SK-N-SH treated with all-trans-retinoic acid at 6 μM for 48 hours (cell line): Measurements from ENCODE around the gene FYN.

Source experiments
- ATAC-seq: fragments of 200-7000 bp; cut with Tn5 transposase; 3 replicates; pipeline ENCODE4 v1.9.1; 2020; ENCODE audit warnings: mild to moderate bottlenecking, moderate library complexity
- ARNTL ChIP-seq: fragments of 450-650 bp; formaldehyde crosslinking; IDR thresholded peaks from 2 replicates; pipeline ENCODE4 v1.5.0; 2020; ENCODE audit warnings: low read depth, mild to moderate bottlenecking, moderate library complexity, borderline replicate concordance
- BACH2 ChIP-seq: fragments of 250-450 bp; sonication (Bioruptor Pico); IDR thresholded peaks from 2 replicates; pipeline ENCODE4 v1.9.0; 2021; ENCODE audit warnings: mild to moderate bottlenecking, borderline replicate concordance
- CSDC2 ChIP-seq: fragments of 250-450 bp; sonication (Bioruptor Pico); IDR thresholded peaks from 2 replicates; pipeline ENCODE4 v1.5.0; 2020; ENCODE audit warnings: mild to moderate bottlenecking, moderate library complexity
- ESRRG ChIP-seq: fragments of 250-450 bp; sonication (Bioruptor Pico); IDR thresholded peaks from 2 replicates; pipeline ENCODE4 v1.6.1; 2021; ENCODE audit warnings: mild to moderate bottlenecking
- GLIS3 ChIP-seq: fragments of 250-450 bp; sonication (Bioruptor Pico); IDR thresholded peaks from 2 replicates; pipeline ENCODE4 v1.5.0; 2020; ENCODE audit warnings: mild to moderate bottlenecking, moderate library complexity
- ISL1 ChIP-seq: fragments of 250-450 bp; sonication (Bioruptor Pico); IDR thresholded peaks from 2 replicates; pipeline ENCODE4 v2.1.2; 2022; ENCODE audit warnings: mild to moderate bottlenecking, moderate library complexity
- OSR1 ChIP-seq: fragments of 250-450 bp; sonication (Bioruptor Pico); IDR thresholded peaks from 2 replicates; pipeline ENCODE4 v1.8.0; 2022; ENCODE audit warnings: moderate library complexity, mild to moderate bottlenecking, inconsistent platforms
- PPARA ChIP-seq: fragments of 250-450 bp; sonication (Bioruptor Pico); IDR thresholded peaks from 2 replicates; pipeline ENCODE4 v1.5.0; 2020; ENCODE audit warnings: mild to moderate bottlenecking, borderline replicate concordance
- RARB ChIP-seq: fragments of 250-450 bp; sonication (Bioruptor Pico); IDR thresholded peaks from 2 replicates; pipeline ENCODE4 v1.8.0; 2021; ENCODE audit warnings: mild to moderate bottlenecking, moderate library complexity
- SNAI2 ChIP-seq: fragments of 250-450 bp; sonication (Bioruptor Pico); IDR thresholded peaks from 2 replicates; pipeline ENCODE4 v1.5.0; 2020; ENCODE audit warnings: mild to moderate bottlenecking, moderate library complexity
- TCF4 ChIP-seq: fragments of 250-450 bp; sonication (Bioruptor Pico); IDR thresholded peaks from 2 replicates; pipeline ENCODE4 v1.8.0; 2021; ENCODE audit warnings: mild to moderate bottlenecking, moderate library complexity, borderline replicate concordance
- TOX ChIP-seq: fragments of 250-450 bp; sonication (Bioruptor Pico); IDR thresholded peaks from 2 replicates; pipeline ENCODE4 v1.8.0; 2021; ENCODE audit warnings: mild to moderate bottlenecking, moderate library complexity, borderline replicate concordance
- ZC3H10 ChIP-seq: fragments of 250-450 bp; sonication (Bioruptor Pico); IDR thresholded peaks from 2 replicates; pipeline ENCODE4 v1.5.1; 2021; ENCODE audit warnings: mild to moderate bottlenecking, moderate library complexity
- ZFP3 ChIP-seq: fragments of 250-450 bp; sonication (Bioruptor Pico); IDR thresholded peaks from 2 replicates; pipeline ENCODE4 v1.5.0; 2020; ENCODE audit warnings: mild to moderate bottlenecking, moderate library complexity
- ZFP30 ChIP-seq: fragments of 450-650 bp; formaldehyde crosslinking; IDR thresholded peaks from 2 replicates; pipeline ENCODE4 v1.5.0; 2022; ENCODE audit warnings: mild to moderate bottlenecking, moderate library complexity
- ZNF565 ChIP-seq: fragments of 450-650 bp; formaldehyde crosslinking; conservative IDR thresholded peaks from 2 replicates; pipeline ENCODE4 v1.5.0; 2020; ENCODE audit warnings: low read depth, mild to moderate bottlenecking, moderate library complexity
- ZNF70 ChIP-seq: fragments of 450-650 bp; formaldehyde crosslinking; IDR thresholded peaks from 2 replicates; pipeline ENCODE4 v1.5.0; 2020; ENCODE audit warnings: mild to moderate bottlenecking, moderate library complexity
- ZNF8 ChIP-seq: fragments of 450-650 bp; formaldehyde crosslinking; IDR thresholded peaks from 2 replicates; pipeline ENCODE4 v1.5.0; 2020; ENCODE audit warnings: mild to moderate bottlenecking, moderate library complexity
- TF ChIP-seq, protein P1 (sequence below): fragments of 250-450 bp; sonication (Bioruptor Pico); IDR thresholded peaks from 2 replicates; pipeline ENCODE4 v1.5.0; 2020; ENCODE audit warnings: mild to moderate bottlenecking, moderate library complexity
- TF ChIP-seq, protein P2 (sequence below): fragments of 250-450 bp; sonication (Bioruptor Pico); IDR thresholded peaks from 2 replicates; pipeline ENCODE4 v1.8.0; 2020; ENCODE audit warnings: mild to moderate bottlenecking, moderate library complexity, borderline replicate concordance
- TF ChIP-seq, protein P3 (sequence below): fragments of 250-450 bp; sonication (Bioruptor Pico); IDR thresholded peaks from 2 replicates; pipeline ENCODE4 v1.5.1; 2020; ENCODE audit warnings: low read depth, mild to moderate bottlenecking, moderate library complexity
- TF ChIP-seq, protein P4 (sequence below): fragments of 250-450 bp; sonication (Bioruptor Pico); IDR thresholded peaks from 2 replicates; pipeline ENCODE4 v1.5.1; 2021; ENCODE audit warnings: mild to moderate bottlenecking, moderate library complexity
- TF ChIP-seq, protein P5 (sequence below): fragments of 250-450 bp; sonication (Bioruptor Pico); IDR thresholded peaks from 2 replicates; pipeline ENCODE4 v1.8.0; 2021; ENCODE audit warnings: low read depth, mild to moderate bottlenecking, moderate library complexity, borderline replicate concordance

FYN gene

DNA sequence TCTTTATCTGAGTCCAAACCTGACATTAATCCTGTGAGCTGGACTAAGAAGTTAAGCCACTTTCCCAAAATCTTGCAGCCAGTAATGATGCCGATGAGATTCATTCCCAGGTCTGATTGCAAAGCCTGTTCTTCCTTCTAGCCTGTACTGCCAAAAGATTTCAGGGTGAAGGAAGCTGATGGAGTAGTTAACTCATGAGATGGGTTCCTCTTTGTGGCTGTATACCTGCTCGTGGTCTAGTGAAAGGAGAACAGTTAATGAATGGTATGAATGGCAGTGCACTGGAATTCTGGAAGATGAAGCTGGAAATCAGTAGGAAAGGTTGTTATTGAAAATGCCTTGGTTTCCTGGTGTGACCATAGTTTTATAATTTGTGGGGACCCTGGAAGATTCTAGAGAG, 112.0 kb downstream of the FYN start:
- TF ChIP-seq TCF4 (CRISPR knock-in tag) (no peak), RARB (CRISPR knock-in tag) (no peak), ISL1 (CRISPR knock-in tag) (no peak), ZNF70 (CRISPR knock-in tag) (no peak), PPARA (CRISPR knock-in tag) (no peak), SNAI2 (CRISPR knock-in tag) (no peak), OSR1 (CRISPR knock-in tag) (no peak), ARNTL (CRISPR knock-in tag) (no peak)
- TF ChIP-seq, protein P1, sequence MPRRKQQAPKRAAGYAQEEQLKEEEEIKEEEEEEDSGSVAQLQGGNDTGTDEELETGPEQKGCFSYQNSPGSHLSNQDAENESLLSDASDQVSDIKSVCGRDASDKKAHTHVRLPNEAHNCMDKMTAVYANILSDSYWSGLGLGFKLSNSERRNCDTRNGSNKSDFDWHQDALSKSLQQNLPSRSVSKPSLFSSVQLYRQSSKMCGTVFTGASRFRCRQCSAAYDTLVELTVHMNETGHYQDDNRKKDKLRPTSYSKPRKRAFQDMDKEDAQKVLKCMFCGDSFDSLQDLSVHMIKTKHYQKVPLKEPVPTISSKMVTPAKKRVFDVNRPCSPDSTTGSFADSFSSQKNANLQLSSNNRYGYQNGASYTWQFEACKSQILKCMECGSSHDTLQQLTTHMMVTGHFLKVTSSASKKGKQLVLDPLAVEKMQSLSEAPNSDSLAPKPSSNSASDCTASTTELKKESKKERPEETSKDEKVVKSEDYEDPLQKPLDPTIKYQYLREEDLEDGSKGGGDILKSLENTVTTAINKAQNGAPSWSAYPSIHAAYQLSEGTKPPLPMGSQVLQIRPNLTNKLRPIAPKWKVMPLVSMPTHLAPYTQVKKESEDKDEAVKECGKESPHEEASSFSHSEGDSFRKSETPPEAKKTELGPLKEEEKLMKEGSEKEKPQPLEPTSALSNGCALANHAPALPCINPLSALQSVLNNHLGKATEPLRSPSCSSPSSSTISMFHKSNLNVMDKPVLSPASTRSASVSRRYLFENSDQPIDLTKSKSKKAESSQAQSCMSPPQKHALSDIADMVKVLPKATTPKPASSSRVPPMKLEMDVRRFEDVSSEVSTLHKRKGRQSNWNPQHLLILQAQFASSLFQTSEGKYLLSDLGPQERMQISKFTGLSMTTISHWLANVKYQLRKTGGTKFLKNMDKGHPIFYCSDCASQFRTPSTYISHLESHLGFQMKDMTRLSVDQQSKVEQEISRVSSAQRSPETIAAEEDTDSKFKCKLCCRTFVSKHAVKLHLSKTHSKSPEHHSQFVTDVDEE (CRISPR knock-in tag), result no peak
- TF ChIP-seq, protein P2, sequence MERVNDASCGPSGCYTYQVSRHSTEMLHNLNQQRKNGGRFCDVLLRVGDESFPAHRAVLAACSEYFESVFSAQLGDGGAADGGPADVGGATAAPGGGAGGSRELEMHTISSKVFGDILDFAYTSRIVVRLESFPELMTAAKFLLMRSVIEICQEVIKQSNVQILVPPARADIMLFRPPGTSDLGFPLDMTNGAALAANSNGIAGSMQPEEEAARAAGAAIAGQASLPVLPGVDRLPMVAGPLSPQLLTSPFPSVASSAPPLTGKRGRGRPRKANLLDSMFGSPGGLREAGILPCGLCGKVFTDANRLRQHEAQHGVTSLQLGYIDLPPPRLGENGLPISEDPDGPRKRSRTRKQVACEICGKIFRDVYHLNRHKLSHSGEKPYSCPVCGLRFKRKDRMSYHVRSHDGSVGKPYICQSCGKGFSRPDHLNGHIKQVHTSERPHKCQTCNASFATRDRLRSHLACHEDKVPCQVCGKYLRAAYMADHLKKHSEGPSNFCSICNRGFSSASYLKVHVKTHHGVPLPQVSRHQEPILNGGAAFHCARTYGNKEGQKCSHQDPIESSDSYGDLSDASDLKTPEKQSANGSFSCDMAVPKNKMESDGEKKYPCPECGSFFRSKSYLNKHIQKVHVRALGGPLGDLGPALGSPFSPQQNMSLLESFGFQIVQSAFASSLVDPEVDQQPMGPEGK (CRISPR knock-in tag), result no peak
- no peak for ATAC-seq

DNA sequence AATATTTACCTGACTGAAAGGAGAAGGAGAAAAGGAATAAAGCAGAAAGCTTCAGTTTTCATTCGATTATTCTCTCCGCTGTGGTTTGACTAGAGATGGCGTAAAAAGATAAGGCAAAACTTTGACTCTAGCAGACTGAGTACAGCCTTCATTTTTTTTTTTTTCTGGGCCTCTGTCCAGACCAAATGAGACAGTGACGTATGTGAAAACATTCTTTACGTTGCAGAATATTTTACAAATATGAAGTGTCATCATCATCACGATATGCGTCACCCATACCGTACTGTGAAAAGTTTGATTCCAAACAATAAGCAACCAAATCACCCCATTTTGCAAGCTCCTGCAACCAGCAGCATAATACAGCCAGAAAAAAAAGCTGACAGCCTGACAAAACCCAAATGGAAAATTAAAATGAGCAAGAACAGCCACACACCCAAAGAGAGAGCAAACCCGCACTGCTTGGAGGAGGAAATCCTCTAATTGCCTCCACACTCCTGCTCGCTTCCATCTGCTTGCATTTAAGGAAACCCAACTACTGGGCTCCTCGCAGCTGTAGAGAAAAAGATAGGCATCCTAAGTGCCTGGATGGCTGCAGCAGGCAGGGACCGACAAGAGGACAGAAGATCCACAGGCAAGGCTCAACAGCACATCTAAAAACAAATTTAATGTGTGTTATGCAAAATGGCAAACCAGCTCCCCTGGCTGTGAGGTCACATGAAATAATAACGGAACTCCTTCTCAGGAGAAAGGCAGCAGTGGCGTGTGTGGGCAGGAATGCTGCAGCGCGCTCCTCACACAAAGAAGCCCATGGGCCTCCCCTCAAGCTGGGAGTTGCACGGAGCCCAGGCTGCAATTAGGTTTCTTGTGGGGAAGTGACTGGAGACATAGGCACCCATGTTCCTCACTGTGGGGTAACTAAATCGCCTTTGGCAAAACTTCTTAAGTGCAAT, 113.1 kb downstream of the FYN start:
- TF ChIP-seq, protein P3, sequence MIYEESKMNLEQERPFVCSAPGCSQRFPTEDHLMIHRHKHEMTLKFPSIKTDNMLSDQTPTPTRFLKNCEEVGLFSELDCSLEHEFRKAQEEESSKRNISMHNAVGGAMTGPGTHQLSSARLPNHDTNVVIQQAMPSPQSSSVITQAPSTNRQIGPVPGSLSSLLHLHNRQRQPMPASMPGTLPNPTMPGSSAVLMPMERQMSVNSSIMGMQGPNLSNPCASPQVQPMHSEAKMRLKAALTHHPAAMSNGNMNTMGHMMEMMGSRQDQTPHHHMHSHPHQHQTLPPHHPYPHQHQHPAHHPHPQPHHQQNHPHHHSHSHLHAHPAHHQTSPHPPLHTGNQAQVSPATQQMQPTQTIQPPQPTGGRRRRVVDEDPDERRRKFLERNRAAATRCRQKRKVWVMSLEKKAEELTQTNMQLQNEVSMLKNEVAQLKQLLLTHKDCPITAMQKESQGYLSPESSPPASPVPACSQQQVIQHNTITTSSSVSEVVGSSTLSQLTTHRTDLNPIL (CRISPR knock-in tag), result no peak
- TF ChIP-seq OSR1 (CRISPR knock-in tag) (no peak), ZFP30 (CRISPR knock-in tag) (no peak), RARB (CRISPR knock-in tag) (no peak), TOX (CRISPR knock-in tag) (peak; percentile 56; the same call in 1 of the 2 replicates), ESRRG (CRISPR knock-in tag) (no peak), ZNF8 (CRISPR knock-in tag) (no peak), BACH2 (CRISPR knock-in tag) (no peak), GLIS3 (CRISPR knock-in tag) (no peak), ZNF565 (CRISPR knock-in tag) (no peak), PPARA (CRISPR knock-in tag) (no peak), SNAI2 (CRISPR knock-in tag) (no peak), ZNF70 (CRISPR knock-in tag) (no peak), ZC3H10 (0 out of 2 replicates have a peak, but pooled peaks have one; percentile 45), TCF4 (CRISPR knock-in tag) (peak; percentile 52; the same call in 1 of the 2 replicates), ISL1 (CRISPR knock-in tag) (peak; percentile 16; the same call in 1 of the 2 replicates), CSDC2 (CRISPR knock-in tag) (no peak), ZFP3 (CRISPR knock-in tag) (no peak), ARNTL (CRISPR knock-in tag) (no peak)
- TF ChIP-seq, protein P2 (CRISPR knock-in tag), result no peak
- TF ChIP-seq, protein P4, sequence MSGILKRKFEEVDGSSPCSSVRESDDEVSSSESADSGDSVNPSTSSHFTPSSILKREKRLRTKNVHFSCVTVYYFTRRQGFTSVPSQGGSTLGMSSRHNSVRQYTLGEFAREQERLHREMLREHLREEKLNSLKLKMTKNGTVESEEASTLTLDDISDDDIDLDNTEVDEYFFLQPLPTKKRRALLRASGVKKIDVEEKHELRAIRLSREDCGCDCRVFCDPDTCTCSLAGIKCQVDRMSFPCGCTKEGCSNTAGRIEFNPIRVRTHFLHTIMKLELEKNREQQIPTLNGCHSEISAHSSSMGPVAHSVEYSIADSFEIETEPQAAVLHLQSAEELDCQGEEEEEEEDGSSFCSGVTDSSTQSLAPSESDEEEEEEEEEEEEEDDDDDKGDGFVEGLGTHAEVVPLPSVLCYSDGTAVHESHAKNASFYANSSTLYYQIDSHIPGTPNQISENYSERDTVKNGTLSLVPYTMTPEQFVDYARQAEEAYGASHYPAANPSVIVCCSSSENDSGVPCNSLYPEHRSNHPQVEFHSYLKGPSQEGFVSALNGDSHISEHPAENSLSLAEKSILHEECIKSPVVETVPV (CRISPR knock-in tag), result no peak
- TF ChIP-seq, protein P1 (CRISPR knock-in tag), result no peak
- TF ChIP-seq, protein P5, sequence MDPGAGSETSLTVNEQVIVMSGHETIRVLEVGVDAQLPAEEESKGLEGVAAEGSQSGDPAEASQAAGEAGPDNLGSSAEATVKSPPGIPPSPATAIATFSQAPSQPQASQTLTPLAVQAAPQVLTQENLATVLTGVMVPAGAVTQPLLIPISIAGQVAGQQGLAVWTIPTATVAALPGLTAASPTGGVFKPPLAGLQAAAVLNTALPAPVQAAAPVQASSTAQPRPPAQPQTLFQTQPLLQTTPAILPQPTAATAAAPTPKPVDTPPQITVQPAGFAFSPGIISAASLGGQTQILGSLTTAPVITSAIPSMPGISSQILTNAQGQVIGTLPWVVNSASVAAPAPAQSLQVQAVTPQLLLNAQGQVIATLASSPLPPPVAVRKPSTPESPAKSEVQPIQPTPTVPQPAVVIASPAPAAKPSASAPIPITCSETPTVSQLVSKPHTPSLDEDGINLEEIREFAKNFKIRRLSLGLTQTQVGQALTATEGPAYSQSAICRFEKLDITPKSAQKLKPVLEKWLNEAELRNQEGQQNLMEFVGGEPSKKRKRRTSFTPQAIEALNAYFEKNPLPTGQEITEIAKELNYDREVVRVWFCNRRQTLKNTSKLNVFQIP (CRISPR knock-in tag), result no peak
- TF ChIP-seq, all 23 proteins: peak for 4
- ATAC-seq, result peak; percentile 81
